SH-SY5Y (cell line): ENCODE data around the gene AOPEP.

ENCODE experiments used
- GATA2 ChIP-seq: IDR thresholded peaks from 2 replicates; pipeline ENCODE4 v1.6.1; 2011; ENCODE audit warnings: mild to moderate bottlenecking, low read depth, low read length
- GATA3 ChIP-seq: IDR thresholded peaks from 2 replicates; pipeline ENCODE4 v1.6.1; 2011; ENCODE audit warnings: low read depth, mild to moderate bottlenecking, low read length, moderate library complexity

GRCh38 chr9:94888775-94889174 is 162.3 kb downstream of the AOPEP start:
- TF ChIP-seq GATA2: no peak
- TF ChIP-seq GATA3: no peak
